Measurements from ENCODE around the gene LMAN2.
"Not testable (repeated sequence)": the region's sequence is repeated elsewhere in the genome, so short reads cannot be mapped to it uniquely, and the experiment has no call there.

The LMAN2 gene

DNA sequence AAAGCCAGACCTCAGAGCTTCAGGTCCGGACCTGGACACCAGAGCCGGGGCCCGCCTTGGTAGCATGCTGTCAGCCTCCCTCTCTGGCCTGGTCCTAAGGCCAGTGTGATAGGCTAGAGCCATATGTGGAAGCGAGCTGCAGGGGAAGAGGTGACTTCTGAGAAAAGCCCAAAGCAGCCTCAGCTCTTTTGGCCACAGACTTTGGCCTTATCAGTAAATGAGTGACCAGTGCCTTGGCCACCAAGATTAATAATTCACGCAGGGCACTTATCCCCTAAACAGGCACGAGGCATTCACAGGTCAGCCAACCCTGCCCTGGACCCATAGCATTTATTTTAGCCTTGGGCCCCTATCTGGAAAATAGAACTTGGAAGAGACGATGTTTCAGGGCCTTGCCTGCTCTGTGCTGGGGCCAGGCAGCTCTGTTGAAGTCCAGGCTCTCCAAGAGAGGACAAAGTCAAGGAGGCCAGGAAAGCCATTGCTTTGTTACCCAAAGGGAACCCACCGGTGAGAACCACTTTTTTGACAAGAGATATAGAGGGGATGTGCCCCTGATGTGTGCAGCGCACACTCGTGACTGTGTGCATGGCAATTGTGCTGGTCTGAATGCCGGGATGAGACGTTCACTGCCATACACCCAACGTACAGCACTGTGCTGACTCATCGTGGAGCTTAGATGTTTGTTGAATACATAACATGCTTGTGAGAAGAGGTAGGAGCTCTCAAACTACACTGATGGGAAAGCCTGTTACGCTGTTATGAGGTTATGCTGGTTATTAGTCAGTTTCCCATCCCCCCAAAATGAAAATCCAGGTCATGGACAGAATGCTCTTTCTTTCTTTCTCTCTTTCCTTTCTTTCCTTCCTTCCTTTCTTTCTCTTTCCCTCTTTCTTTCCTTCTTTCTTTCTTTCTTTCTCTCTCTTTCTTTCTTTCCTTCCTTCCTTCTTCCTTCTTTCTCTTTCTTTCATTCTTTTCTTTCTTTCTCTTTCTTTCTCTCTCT lies 27.7 kb upstream of the LMAN2 start:
- no peak for DNase-seq

GRCh38 chr5:177377851-177378776 lies 26.6 kb upstream of the LMAN2 start:
- DNase-seq = no peak

GRCh38 chr5:177376107-177376506 lies 24.6 kb upstream of the LMAN2 start:
- DNase-seq = no peak

GRCh38 chr5:177375516-177375915 lies 24.0 kb upstream of the LMAN2 start:
- not testable (repeated sequence) for DNase-seq

- no peak for DNase-seq
Observed at GRCh38 chr5:177374211-177374610, 22.7 kb upstream of the LMAN2 start.

GRCh38 chr5:177373806-177374205 lies 22.3 kb upstream of the LMAN2 start:
- no peak for DNase-seq

- DNase-seq = no peak
Observed at GRCh38 chr5:177372910-177373309, 21.4 kb upstream of the LMAN2 start.

DNA sequence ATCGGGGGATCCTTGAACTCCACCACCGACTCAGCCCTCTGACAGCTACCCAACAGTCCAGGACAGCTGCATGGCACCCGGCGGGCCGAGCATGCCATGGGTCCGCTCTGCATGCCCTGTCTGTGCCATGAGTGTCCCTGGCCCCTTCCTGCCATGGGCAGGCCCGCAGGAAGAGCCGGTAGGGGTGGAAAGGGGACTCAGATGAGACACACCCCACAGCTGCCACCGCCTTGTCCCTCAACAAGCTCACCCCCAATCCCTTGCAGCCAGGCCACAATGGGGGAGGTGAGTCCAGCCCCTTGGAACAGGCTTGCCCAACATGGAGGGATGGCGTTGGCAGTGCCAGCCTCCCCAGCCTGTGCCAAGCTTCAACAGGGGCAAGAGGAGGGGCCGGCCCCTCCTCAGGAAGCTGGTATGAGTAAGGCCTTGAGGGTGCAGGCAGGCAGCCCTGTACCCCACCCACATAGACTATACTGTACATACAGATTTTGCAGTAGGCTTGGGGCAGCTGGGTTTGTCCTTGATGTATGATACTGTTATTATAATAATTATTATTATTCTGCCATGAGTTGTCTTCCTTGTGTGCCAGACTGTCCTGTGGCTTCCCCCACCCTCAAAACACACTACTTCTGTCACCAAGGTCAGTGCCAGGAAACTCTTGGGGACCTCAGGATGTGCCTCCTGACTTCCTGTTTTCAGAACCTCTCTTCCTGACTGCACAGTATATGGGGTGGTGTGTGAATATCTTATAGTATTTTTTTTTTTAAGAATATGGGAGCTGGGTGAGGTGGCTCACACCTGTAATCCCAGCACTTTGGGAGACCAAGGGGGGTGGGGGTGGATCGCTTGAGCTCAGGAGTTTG lies 20.8 kb upstream of the LMAN2 start:
- DNase-seq = peak; percentile 11

DNA sequence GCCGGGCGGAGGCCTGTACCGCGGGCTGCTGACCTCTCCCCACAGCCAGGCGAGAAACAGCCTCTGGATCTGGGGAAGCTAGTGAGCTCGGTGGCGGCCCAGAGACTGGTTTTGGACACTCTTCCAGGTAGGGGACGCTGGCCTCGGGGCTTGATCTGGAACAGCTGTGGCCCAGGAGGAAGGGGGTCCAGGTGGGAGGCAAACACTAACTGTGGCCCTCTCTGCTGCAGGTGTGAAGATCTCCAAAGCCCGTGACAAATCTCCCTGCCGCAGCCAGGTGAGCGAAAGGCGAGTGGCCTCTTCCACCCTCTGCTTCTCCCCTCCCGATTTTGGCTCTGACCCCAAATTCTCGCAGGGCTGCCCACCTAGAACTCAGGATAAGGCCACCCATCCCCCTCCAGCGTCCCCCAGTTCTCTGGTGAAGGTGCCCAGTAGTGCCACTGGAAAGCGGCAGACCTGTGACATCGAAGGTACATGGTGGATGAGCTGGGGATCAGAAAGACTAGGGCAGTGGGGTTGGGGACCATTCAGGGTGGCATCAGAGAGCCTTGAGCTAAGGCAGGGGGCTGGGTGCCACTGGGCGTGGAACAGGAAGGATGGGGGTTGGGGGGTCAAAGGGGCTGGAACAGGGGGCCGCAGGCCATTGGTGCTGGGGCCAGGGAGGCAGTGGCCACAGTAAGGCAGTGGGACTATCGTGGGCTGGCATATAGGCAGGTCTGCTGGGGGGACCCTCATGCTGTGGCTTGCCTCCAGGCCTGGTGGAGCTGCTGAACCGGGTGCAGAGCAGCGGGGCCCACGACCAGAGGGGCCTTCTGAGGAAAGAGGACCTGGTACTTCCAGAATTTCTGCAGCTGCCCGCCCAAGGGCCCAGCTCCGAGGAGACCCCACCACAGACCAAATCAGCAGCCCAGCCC lies 19.9 kb upstream of the LMAN2 start:
- DNase-seq = no peak

DNA sequence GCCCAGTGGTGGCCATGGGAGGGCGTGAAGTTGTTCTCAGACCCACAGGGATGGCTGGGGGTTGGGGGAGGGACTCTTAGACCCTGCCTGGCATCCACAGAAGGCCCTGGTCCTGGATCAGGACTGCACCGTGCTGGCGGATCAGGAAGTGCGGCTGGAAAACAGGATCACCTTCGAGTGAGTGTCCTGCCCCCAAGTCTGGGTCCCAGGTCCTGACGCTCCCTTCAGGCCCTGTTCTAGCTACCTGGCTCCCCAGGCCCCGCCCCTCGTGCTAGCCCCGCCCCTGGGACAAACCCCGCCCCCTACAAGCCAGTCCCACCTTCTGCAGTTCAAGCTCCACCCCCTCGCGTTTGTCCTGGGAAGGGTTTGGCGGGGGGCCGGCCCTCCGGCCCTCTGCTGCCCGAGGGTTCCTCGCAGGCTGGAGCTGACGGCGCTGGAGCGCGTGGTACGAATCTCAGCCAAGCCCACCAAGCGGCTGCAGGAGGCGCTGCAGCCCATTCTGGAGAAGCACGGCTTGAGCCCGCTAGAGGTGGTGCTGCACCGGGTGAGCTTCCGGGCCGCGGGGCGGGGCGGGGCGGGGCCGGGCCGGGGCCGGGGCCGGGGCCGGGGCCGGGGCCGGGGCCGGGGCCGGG lies 19.1 kb upstream of the LMAN2 start:
- DNase-seq = no peak

GRCh38 chr5:177369645-177370440 lies 18.4 kb upstream of the LMAN2 start:
- DNase-seq = no peak

GRCh38 chr5:177368869-177369644 lies 17.6 kb upstream of the LMAN2 start:
- DNase-seq = no peak

DNA sequence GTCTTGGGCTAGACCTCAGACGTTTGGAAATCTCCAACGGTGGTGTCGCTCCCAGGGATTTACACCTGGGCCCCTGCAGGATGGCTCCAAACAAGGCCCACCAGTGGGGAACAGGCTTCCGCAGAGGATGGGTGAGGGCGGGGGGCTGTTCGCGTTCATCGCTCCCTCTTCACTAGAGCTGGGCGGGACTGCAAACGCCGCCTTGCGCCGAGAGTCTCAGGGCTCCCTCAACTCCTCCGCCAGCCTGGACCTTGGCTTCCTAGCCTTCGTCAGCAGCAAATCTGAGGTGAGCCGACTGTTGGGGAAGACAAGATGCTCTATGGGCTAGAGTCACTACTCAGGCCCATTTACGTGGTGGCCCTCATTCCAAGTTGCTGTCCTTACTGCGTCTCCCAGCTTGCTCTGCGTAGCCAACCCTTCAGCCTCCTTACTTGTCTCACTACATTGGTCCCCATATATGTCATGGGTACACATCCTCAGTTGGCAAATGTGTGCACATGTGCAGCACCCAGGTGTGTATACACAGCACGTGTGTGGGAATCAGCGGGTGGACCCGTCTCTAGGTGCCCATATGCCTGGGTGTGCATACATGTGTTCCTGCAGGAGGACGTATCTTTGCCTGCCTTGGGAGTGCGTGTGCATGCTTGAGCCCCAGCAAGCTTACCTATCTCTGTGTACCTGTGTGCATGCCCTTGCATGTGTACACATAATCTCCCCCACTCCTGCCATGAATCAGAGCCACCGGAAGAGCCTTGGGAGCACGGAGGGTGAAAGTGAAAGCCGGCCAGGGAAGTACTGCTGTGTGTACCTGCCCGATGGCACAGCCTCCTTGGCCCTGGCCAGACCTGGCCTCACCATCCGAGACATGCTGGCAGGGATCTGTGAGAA lies 16.8 kb upstream of the LMAN2 start:
- DNase-seq = no peak

DNA sequence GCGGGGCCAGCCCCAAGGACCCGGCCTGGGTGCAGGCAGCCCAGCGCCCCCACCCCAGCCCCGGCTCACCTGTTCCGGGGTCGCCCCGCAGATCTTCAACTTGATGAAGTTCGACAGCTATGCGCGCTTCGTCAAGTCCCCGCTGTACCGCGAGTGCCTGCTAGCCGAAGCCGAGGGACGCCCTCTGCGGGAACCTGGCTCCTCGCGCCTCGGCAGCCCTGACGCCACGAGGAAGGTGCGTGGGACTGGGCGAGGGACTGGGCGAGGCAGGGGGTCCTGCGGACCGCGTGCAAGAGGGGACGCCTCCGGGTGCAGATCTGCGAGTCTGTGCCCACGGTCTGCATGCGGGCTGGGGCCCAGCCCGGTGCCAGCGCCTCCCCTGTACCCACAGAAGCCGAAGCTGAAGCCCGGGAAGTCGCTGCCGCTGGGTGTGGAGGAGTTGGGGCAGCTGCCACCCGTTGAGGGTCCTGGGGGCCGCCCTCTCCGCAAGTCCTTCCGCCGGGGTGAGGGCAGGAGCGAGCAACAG lies 15.9 kb upstream of the LMAN2 start:
- DNase-seq = no peak

- no peak for DNase-seq
Observed at GRCh38 chr5:177366528-177367322, 15.3 kb upstream of the LMAN2 start.

- no peak for DNase-seq
Observed at GRCh38 chr5:177365845-177366527, 14.5 kb upstream of the LMAN2 start.

Data from GF-D8 (cell line).